GM21737 (cell line): ENCODE data around the gene PBX4.

Experiments used
- ATAC-seq: cut with Tn5 transposase; IDR thresholded peaks from one replicate; pipeline ENCODE4 v1.9.1; 2021; ENCODE audit warnings: mild to moderate bottlenecking, moderate library complexity; ENCODE audit not compliant: unreplicated experiment

The PBX4 gene

GRCh38 chr19:19541616-19542015 is 76.9 kb downstream of the PBX4 start:
- no peak for ATAC-seq

GRCh38 chr19:19540715-19541515 is 77.6 kb downstream of the PBX4 start:
- no peak for ATAC-seq

- no peak for ATAC-seq
Measured at GRCh38 chr19:19540064-19540714, 78.3 kb downstream of the PBX4 start.

GRCh38 chr19:19539698-19540063 is 78.8 kb downstream of the PBX4 start:
- ATAC-seq, result no peak

- ATAC-seq, result no peak
Measured at GRCh38 chr19:19538785-19539166, 79.7 kb downstream of the PBX4 start.

- ATAC-seq, result no peak
Measured at GRCh38 chr19:19538061-19538784, 80.3 kb downstream of the PBX4 start, which contains the start of gene CILP2. CILP2 (plus strand) TSS chr19:19538265; CDS start chr19:19538350, 85 bp downstream.

GRCh38 chr19:19537075-19538048 is 81.1 kb downstream of the PBX4 start:
- no peak for ATAC-seq

GRCh38 chr19:19535311-19536191 is 82.9 kb downstream of the PBX4 start:
- ATAC-seq, result no peak

- no peak for ATAC-seq
Measured at GRCh38 chr19:19534556-19535265, 83.8 kb downstream of the PBX4 start.

- ATAC-seq, result no peak
Measured at GRCh38 chr19:19533841-19534240, 84.6 kb downstream of the PBX4 start.

- no peak for ATAC-seq
Measured at GRCh38 chr19:19532806-19533701, 85.4 kb downstream of the PBX4 start.

- ATAC-seq, result peak; percentile 50
Measured at GRCh38 chr19:19531951-19532805, 86.3 kb downstream of the PBX4 start.

- no peak for ATAC-seq
Measured at GRCh38 chr19:19530889-19531288, 87.6 kb downstream of the PBX4 start.

GRCh38 chr19:19530423-19530804 is 88.1 kb downstream of the PBX4 start:
- no peak for ATAC-seq

GRCh38 chr19:19529783-19530422 is 88.6 kb downstream of the PBX4 start:
- ATAC-seq, result no peak

- no peak for ATAC-seq
Measured at GRCh38 chr19:19528721-19529490, 89.6 kb downstream of the PBX4 start, which contains the start of gene YJEFN3. YJEFN3 (plus strand) TSS chr19:19528911; CDS start chr19:19528933, 22 bp downstream.
